ENCODE results near the gene SNTG2. TPM values are rescaled to one million over a fixed set of nuclear protein-coding genes. Genes with fewer than 3 reads are reported as not detected.
A peak's percentile ranks its signal among the peaks of the same experiment; 100 is the strongest.
"Not testable (repeated sequence)": the region's sequence is repeated elsewhere in the genome, so short reads cannot be mapped to it uniquely, and the experiment has no call there.

The SNTG2 gene
- total RNA-seq, 8 experiments from 2014 or later = 0.21 to 2.8 (median 1.1) TPM

DNA sequence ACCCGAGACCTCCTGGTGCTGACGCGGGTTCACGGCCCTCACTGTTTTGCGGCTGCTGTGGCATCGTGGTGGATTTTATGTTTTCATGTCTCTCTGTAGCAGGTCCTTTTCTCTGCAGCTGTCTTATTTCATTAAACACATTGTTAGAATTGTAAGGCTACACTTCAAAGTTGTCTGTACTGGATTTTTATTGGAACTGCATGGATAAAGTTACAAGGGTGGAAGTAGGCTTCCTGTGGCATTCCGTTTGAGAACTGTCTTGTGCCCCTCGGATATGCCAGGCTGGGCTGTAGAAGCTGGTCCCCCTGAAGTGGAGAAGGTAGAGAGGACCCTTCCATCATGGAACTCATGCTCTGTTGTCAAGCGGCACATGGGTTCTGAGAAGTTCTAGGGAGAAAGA, 127.3 kb downstream of the SNTG2 start:
- ATAC-seq (replicated peaks in 6 of 8) = no peak
- H3K27ac ChIP-seq = no peak overlapping the region
- H3K4me1 ChIP-seq (replicated peaks in 1 of 2) = peaks cover 0 to 5% of the 10 kb centered on the region in 2 donors
- WGBS, 10 experiments = 38 to 100% (median 87%) methylated on average over 2 to 9 of the region's 9 CpGs; no CpG with 5 or more reads in 2 of the 10 experiments
- in situ Hi-C loops (cut with MboI; ENCODE audit: low pct_unique_long_range_greater_than_20kb in 2 of 9, low sequenced_read_pairs in 9 of 9, unreplicated experiment in 9 of 9) = no loop called here
- no peak overlapping the region for H3K4me3 ChIP-seq

DNA sequence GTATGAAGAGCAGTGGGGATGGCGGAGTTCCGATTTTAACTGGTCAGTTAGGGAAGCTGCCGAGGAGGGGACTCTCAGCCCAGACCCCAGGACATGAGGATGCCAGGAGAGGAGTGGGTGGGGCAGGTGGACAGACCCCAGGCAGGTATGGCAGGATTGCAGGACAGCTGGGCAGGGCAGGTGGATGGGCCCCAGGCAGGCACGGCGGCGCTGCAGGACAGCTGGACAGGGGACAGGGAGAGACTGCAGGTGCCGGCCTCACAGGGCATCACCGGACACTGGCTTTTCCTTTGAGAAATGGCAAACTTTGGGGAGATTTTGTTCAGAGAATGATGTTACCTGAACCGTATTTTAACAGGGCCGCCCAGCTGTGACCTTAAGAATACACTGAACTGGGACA, 127.7 kb downstream of the SNTG2 start:
- no peak overlapping the region for H3K27ac ChIP-seq
- 53 to 100% (median 73%) methylated on average over 1 to 4 of the region's 10 CpGs; no CpG with 5 or more reads in 5 of the 10 experiments for WGBS, 10 experiments
- H3K4me3 ChIP-seq = no peak overlapping the region
- H3K4me1 ChIP-seq (replicated peaks in 1 of 2) = peaks cover 0 to 8% of the 10 kb centered on the region in 2 donors
- in situ Hi-C loops (cut with MboI; ENCODE audit: low pct_unique_long_range_greater_than_20kb in 2 of 9, low sequenced_read_pairs in 9 of 9, unreplicated experiment in 9 of 9) = no loop called here
- no peak for ATAC-seq (replicated peaks in 6 of 8)

DNA sequence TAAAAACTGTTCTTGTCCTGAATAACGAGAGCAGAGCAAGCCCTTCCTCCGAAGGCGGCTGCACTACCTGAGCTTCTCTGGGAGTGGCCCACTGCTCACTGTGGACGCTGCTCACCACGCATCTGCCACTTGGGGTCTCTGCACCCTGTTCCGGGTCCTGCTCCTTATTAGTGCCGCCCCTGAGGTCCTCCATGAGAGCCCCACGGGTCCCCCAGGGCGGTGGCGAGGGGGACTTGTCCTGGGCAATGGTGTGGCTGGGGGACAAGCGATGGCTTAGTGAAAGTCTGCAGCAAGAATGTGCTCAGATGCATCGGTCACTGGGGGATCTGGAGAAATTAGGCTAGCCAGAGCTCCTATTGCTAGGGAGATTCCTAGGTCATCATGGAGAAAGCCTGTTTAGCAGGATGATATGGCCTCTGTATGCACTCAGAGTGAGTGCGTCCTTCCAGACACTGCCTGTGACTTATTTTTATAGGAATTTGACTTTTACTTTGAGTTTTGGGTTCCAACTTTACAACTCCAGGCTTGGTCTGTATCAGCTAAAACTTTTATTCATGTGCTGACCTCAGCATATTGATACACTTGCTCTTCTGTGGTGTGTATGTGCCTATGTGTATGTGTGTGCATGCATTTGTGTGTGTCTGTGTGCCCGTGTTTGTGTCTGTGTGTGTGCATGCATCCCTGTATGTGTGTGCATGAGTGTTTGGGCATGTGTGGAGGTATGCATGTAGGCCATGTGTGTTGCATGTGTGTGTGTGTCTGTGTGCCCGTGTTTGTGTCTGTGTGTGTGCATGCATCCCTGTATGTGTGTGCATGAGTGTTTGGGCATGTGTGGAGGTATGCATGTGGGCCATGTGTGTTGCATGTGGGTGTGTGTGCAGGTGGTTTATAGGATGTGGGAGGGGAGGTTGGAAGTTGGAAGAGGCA, 129.5 kb downstream of the SNTG2 start:
- Histone ChIP-seq H3K4me3 (no peak overlapping the region), H3K4me1 (replicated peaks in 1 of 2) (peaks cover 0 to 10% of the 10 kb centered on the region in 2 donors), H3K27ac (no peak overlapping the region)
- no peak for ATAC-seq (replicated peaks in 6 of 8)
- in situ Hi-C loops (cut with MboI; ENCODE audit: low pct_unique_long_range_greater_than_20kb in 2 of 9, low sequenced_read_pairs in 9 of 9, unreplicated experiment in 9 of 9) = no loop called here
- WGBS, 10 experiments = 37 to 100% (median 94%) methylated on average over 1 to 5 of the region's 15 CpGs; no CpG with 5 or more reads in 1 of the 10 experiments

DNA sequence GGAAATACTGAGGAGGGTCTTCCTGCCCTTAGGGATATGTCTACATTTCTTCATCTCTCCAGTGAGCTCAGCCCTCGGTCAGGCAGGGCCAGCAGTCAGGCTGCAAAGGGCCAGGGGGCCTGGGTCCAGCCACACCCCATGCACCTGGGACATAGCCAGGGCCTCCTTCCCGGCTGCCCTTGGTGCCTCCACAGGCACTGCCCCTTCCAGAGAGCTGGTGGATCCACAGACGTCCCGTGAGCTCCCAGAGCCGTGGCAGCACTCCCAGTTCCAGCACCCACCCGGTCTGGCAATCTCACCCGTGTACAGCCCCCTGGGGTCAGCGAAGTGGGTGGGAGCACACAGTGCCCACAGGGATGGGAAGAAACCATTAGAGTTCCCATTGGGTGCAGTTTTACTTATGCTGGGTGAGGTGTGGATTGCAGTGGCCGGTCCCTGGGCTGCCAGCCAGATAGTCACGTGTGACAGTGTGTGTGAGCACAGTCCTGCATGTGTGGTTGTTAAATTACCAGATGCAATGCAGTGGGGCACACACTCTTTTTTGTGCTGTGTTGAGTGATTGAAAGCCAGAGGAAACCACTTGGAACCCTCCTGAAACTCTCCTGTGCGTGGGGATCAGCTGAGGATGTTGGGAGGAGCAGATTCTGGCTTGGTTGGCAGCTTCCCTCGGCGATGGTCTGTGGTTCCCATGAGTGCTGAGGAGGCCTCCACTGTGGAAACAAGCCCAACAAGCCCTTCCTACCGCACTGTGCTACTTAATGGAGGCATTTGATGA, 131.0 kb downstream of the SNTG2 start:
- Histone ChIP-seq H3K27ac (no peak overlapping the region), H3K4me3 (no peak overlapping the region), H3K4me1 (replicated peaks in 1 of 2) (peaks cover 0 to 10% of the 10 kb centered on the region in 2 donors)
- peak in 7 of 8 experiments; percentile 33 to 98 (median 60) for ATAC-seq (replicated peaks in 6 of 8)
- in situ Hi-C loops (cut with MboI; ENCODE audit: low pct_unique_long_range_greater_than_20kb in 2 of 9, low sequenced_read_pairs in 9 of 9, unreplicated experiment in 9 of 9) = no loop called here
- WGBS, 10 experiments = 20 to 100% (median 82%) methylated on average over 1 to 6 of the region's 14 CpGs; no CpG with 5 or more reads in 2 of the 10 experiments

- no peak overlapping the region for H3K27ac ChIP-seq
- peak in 4 of 8 experiments; percentile 38 to 64 (median 60) for ATAC-seq (replicated peaks in 6 of 8)
- H3K4me3 ChIP-seq = no peak overlapping the region
- peaks cover 0 to 10% of the 10 kb centered on the region in 2 donors for H3K4me1 ChIP-seq (replicated peaks in 1 of 2)
- in situ Hi-C loops (cut with MboI; ENCODE audit: low pct_unique_long_range_greater_than_20kb in 2 of 9, low sequenced_read_pairs in 9 of 9, unreplicated experiment in 9 of 9) = no loop called here
- WGBS, 10 experiments = 38 to 89% (median 60%) methylated on average over 1 to 7 of the region's 17 CpGs; no CpG with 5 or more reads in 3 of the 10 experiments
Measured at GRCh38 chr2:1082456-1083205, 132.0 kb downstream of the SNTG2 start.

DNA sequence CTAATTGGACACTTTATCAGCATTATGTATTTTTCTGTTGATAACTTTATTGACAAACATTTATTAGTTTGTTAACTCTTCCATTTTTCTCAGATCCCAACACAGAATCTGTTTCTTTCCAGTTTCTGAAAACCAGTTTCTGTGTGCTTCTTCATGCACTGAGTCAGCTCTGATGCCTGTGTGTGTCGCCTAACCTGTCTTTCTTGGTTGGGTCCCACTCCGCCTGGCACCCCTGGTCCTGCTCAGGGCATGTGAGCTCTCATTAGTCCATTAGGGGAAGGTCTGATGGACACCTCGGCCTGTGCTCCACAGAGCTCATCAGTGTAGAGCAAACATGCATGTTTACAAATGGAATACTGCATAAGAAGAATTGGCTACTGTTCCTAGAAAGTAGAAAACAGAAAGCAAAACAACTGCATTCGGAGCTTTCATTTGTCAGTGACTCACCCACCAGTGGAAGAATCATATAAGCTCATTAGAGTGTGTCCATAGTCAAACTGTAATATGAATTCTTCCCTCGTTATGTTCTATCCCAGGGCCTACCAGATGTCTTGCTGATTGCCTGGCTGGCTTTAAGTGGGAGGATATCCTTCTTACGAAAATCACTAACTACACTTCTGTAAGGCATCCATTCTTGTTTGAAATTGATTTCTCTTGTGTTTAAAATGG, 137.7 kb downstream of the SNTG2 start:
- H3K27ac ChIP-seq = no peak overlapping the region
- peak in 3 of 8 experiments; percentile 63 to 80 (median 78) for ATAC-seq (replicated peaks in 6 of 8)
- in situ Hi-C loops (cut with MboI; ENCODE audit: low pct_unique_long_range_greater_than_20kb in 2 of 9, low sequenced_read_pairs in 9 of 9, unreplicated experiment in 9 of 9) = no loop called here

GRCh38 chr2:1088940-1089339, 138.3 kb downstream of the SNTG2 start:
- no peak for ATAC-seq (replicated peaks in 6 of 8)
- no peak overlapping the region for H3K27ac ChIP-seq
- H3K4me1 ChIP-seq (replicated peaks in 1 of 2) = no peaks in the 10 kb centered on the region
- WGBS, 10 experiments = 41 to 93% (median 87%) methylated on average over 2 to 4 of the region's 4 CpGs; no CpG with 5 or more reads in 2 of the 10 experiments
- in situ Hi-C loops (cut with MboI; ENCODE audit: low pct_unique_long_range_greater_than_20kb in 2 of 9, low sequenced_read_pairs in 9 of 9, unreplicated experiment in 9 of 9) = no loop called here
- no peak overlapping the region for H3K4me3 ChIP-seq

More for the DNA sequence above, 137.7 kb downstream of the SNTG2 start:
- Histone ChIP-seq H3K4me3 (no peak overlapping the region), H3K4me1 (replicated peaks in 1 of 2) (peaks cover 0 to 2% of the 10 kb centered on the region in 2 donors)
- WGBS, 10 experiments = 45 to 100% (median 86%) methylated on average over 2 to 6 of the region's 6 CpGs; no CpG with 5 or more reads in 1 of the 10 experiments

DNA sequence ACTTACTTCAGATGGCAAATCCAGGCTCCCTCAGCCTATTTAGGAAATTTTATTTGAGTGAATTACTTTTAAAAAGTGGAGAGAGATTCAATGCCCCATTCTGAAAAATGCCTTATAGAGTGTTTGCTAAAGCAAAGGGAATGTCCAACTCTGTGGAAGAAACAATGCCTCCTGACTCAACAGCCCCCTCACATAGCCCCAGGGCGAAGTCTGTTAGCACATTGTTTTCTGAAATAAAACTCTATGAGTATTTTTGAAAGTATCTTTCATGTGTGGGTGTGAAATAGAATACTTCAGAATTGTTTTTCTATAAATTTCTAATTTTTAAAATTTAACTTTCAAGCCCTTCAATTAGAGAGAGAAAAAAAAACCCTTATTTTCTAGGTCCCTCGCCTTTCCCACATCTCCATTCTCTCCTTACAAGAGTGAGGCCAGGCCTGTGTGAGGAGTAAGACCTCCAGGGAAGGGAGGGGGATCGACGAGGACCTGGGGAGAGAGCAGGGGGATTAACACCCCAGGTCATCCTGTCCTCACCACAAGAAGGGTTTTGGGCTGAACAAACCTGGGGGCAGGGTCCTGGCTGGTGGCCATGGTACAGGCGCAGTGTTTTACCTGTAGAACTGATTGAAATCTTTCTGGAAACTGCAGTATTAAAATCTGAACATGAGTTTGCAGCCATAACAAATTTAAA, 141.4 kb downstream of the SNTG2 start:
- in situ Hi-C loops (cut with MboI; ENCODE audit: low pct_unique_long_range_greater_than_20kb in 2 of 9, low sequenced_read_pairs in 9 of 9, unreplicated experiment in 9 of 9) = no loop called here
- no peak for ATAC-seq (replicated peaks in 6 of 8)
- WGBS, 10 experiments = 29 to 100% (median 82%) methylated on average over 1 to 5 of the region's 5 CpGs; no CpG with 5 or more reads in 2 of the 10 experiments
- Histone ChIP-seq H3K4me1 (replicated peaks in 1 of 2) (peaks cover 0 to 1% of the 10 kb centered on the region in 2 donors), H3K4me3 (no peak overlapping the region), H3K27ac (no peak overlapping the region)

DNA sequence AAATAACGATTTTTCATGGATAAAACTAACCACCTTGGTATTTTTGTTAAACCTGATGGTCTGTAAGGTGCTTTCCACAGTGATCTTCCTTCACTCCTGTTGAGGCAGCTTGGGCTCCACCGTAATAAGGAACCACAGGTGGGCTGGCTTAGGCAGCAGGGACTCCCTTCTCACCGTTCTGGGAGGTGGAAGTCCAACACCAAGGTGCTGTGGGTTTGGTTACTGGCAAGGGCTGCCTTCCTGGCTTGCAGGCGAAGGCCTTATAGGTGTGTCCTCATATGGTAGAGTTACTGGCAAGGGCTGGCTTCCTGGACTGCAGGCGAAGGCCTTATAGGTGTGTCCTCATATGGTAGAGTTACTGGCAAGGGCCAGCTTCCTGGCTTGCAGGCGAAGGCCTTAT, 143.0 kb downstream of the SNTG2 start:
- H3K4me1 ChIP-seq (replicated peaks in 1 of 2); in situ Hi-C loops (cut with MboI; ENCODE audit: low pct_unique_long_range_greater_than_20kb in 2 of 9, low sequenced_read_pairs in 9 of 9, unreplicated experiment in 9 of 9); H3K27ac ChIP-seq; H3K4me3 ChIP-seq: not testable (repeated sequence)
- 20 to 100% (median 78%) methylated on average over 1 to 3 of the region's 6 CpGs; no CpG with 5 or more reads in 2 of the 10 experiments for WGBS, 10 experiments
- ATAC-seq (replicated peaks in 6 of 8) = peak in 3 of 8 experiments; percentile 41 to 76 (median 60)

DNA sequence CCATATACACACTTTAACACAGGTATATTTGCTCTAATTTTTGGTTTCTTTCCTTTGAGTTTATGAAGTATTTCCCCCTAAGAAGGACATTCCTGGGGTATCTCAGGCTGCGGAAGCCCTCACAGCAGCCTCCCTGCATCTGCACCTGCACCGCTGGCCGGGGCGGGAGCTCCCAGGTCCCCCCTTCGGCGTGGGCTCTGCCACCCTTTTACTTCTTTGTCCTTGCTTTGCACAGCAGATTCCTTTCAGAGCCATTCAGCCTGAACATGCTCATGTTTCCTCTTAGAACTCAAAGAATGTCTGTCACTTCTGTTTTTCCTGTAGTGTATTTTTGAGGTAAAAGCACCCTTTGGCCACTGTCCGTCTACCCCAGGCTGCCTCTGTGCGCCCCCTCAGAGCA, 146.5 kb downstream of the SNTG2 start:
- 0 to 100% (median 77%) methylated on average over 1 to 8 of the region's 8 CpGs; no CpG with 5 or more reads in 2 of the 10 experiments for WGBS, 10 experiments
- ATAC-seq (replicated peaks in 6 of 8) = no peak
- Histone ChIP-seq H3K27ac (no peak overlapping the region), H3K4me3 (no peak overlapping the region), H3K4me1 (replicated peaks in 1 of 2) (peaks cover 0 to 2% of the 10 kb centered on the region in 2 donors)
- in situ Hi-C loops (cut with MboI; ENCODE audit: low pct_unique_long_range_greater_than_20kb in 2 of 9, low sequenced_read_pairs in 9 of 9, unreplicated experiment in 9 of 9) = no loop called here

- H3K4me1 ChIP-seq (replicated peaks in 1 of 2) = peaks cover 0 to 2% of the 10 kb centered on the region in 2 donors
- no peak overlapping the region for H3K4me3 ChIP-seq
- no peak for ATAC-seq (replicated peaks in 6 of 8)
- 21 to 100% (median 72%) methylated on average over 1 to 2 of the region's 2 CpGs; no CpG with 5 or more reads in 5 of the 10 experiments for WGBS, 10 experiments
- no peak overlapping the region for H3K27ac ChIP-seq
- in situ Hi-C loops (cut with MboI; ENCODE audit: low pct_unique_long_range_greater_than_20kb in 2 of 9, low sequenced_read_pairs in 9 of 9, unreplicated experiment in 9 of 9) = no loop called here
Measured at GRCh38 chr2:1099418-1099817, 148.8 kb downstream of the SNTG2 start.
